Neural crest cell (in vitro differentiated cells): ENCODE measurements around the gene EIF3F. TPM values are rescaled to one million over a fixed set of nuclear protein-coding genes. Genes with fewer than 3 reads are reported as not detected.
"Not testable (repeated sequence)": the region's sequence is repeated elsewhere in the genome, so short reads cannot be mapped to it uniquely, and the experiment has no call there.

Experiments used
- DNase-seq: peaks from one replicate; pipeline ENCODE4 v3.0.0; 2021; ENCODE audit warnings: low read depth, mixed read lengths, low spot score
- H3K27ac Mint-ChIP-seq: one replicate; pipeline ENCODE4 v1.8.0; 2021; ENCODE audit warnings: mild to moderate bottlenecking, mixed read lengths; ENCODE audit not compliant: unreplicated experiment
- H3K27me3 Mint-ChIP-seq: 2 replicates; pipeline ENCODE4 v1.8.0; 2021; ENCODE audit warnings: low read depth, mild to moderate bottlenecking, mixed read lengths
- H3K36me3 Mint-ChIP-seq: 2 replicates; pipeline ENCODE4 v1.8.0; 2021; ENCODE audit warnings: low read depth, mild to moderate bottlenecking, mixed read lengths
- H3K4me1 Mint-ChIP-seq: 2 replicates; pipeline ENCODE4 v1.8.0; 2021; ENCODE audit warnings: mixed read lengths
- H3K4me3 Mint-ChIP-seq: one replicate; pipeline ENCODE4 v1.8.0; 2021; ENCODE audit warnings: mild to moderate bottlenecking, mixed read lengths
- H3K9me3 Mint-ChIP-seq: 2 replicates; pipeline ENCODE4 v1.8.0; 2021; ENCODE audit warnings: mixed read lengths
- CTCF ChIP-seq: fragments of 200-600 bp; sonication (generic); conservative IDR thresholded peaks from 2 replicates; pipeline ENCODE4 v1.5.0; 2021; ENCODE audit warnings: antibody characterized with exemption, mild to moderate bottlenecking
- total RNA-seq: library from RNA; stranded (reverse); gene quantifications from 2 replicates; pipeline ENCODE4 v1.2.1, GENCODE V29; 2021

Gene EIF3F
- total RNA-seq, 1 donor from 2014 or later, result 317 TPM

GRCh38 chr11:7977232-7977917 lies 9.8 kb upstream of the EIF3F start:
- Mint-ChIP-seq H3K4me3 (no peak overlapping the region), H3K36me3 (no peaks in the 10 kb centered on the region), H3K4me1 (no peaks in the 10 kb centered on the region), H3K27ac (no peak overlapping the region), H3K9me3 (no peaks in the 10 kb centered on the region), H3K27me3 (peaks cover 3% of the 10 kb centered on the region)
- no peak for TF ChIP-seq CTCF
- no peak for DNase-seq

- H3K4me3 Mint-ChIP-seq, result no peak overlapping the region
- DNase-seq, result no peak
- H3K36me3 Mint-ChIP-seq, result no peaks in the 10 kb centered on the region
- H3K9me3 Mint-ChIP-seq, result no peaks in the 10 kb centered on the region
- TF ChIP-seq CTCF, result no peak
- no peak overlapping the region for H3K27ac Mint-ChIP-seq
- peaks cover 9% of the 10 kb centered on the region for H3K27me3 Mint-ChIP-seq
- H3K4me1 Mint-ChIP-seq, result peaks cover 4% of the 10 kb centered on the region
Measured at GRCh38 chr11:7981619-7982157, 5.4 kb upstream of the EIF3F start.

GRCh38 chr11:7982582-7983119 lies 4.5 kb upstream of the EIF3F start:
- Mint-ChIP-seq H3K36me3 (no peaks in the 10 kb centered on the region), H3K4me1 (peaks cover 8% of the 10 kb centered on the region), H3K9me3 (no peaks in the 10 kb centered on the region), H3K27me3 (peaks cover 9% of the 10 kb centered on the region), H3K4me3 (no peak overlapping the region), H3K27ac (no peak overlapping the region)
- TF ChIP-seq CTCF, result no peak
- no peak for DNase-seq

GRCh38 chr11:7983832-7984590 lies 3.1 kb upstream of the EIF3F start:
- H3K4me1 Mint-ChIP-seq, result peaks cover 16% of the 10 kb centered on the region
- no peak overlapping the region for H3K27ac Mint-ChIP-seq
- H3K4me3 Mint-ChIP-seq, result no peak overlapping the region
- H3K9me3 Mint-ChIP-seq, result no peaks in the 10 kb centered on the region
- TF ChIP-seq CTCF, result no peak
- DNase-seq, result no peak
- H3K27me3 Mint-ChIP-seq, result peaks cover 9% of the 10 kb centered on the region
- no peaks in the 10 kb centered on the region for H3K36me3 Mint-ChIP-seq

- H3K27ac Mint-ChIP-seq, result peak overlapping the region; percentile 98
- peak overlapping the region; percentile 79 for H3K4me3 Mint-ChIP-seq
- H3K4me1 Mint-ChIP-seq, result peaks cover 17% of the 10 kb centered on the region
- H3K36me3 Mint-ChIP-seq, H3K27me3 Mint-ChIP-seq, DNase-seq, H3K9me3 Mint-ChIP-seq: not testable (repeated sequence)
Measured at GRCh38 chr11:7987560-7987883, 385 bp downstream of the EIF3F start.
